Psoas muscle (tissue), 8 donors: ENCODE measurements around the gene MCTP1. TPM values are rescaled to one million over a fixed set of nuclear protein-coding genes. Genes with fewer than 3 reads are reported as not detected.
"Not testable (repeated sequence)": the region's sequence is repeated elsewhere in the genome, so short reads cannot be mapped to it uniquely, and the experiment has no call there.

Source experiments
- ATAC-seq, 4 donors: fragments of 200-7000 bp; cut with Tn5 transposase; one replicate each; pipeline ENCODE4 v1.9.1; 2020; ENCODE audit warnings: moderate library complexity in 3 of 4, mild to moderate bottlenecking in 2 of 4
- DNase-seq, 2 donors: peaks; one replicate each; pipeline ENCODE4 v3.0.0-alpha.2; 2020
- H3K27ac ChIP-seq: fragments of 200-600 bp; one replicate; pipeline ENCODE4 v1.8.0; 2022
- H3K27me3 ChIP-seq, 3 donors: fragments of 200-600 bp in 1 of 3; one replicate each; pipeline versions ENCODE4 v1.6.1 to v1.8.0; 2013 to 2022; ENCODE audit warnings: low read length in 2 of 3, mild to moderate bottlenecking in 2 of 3, moderate library complexity in 1 of 3; ENCODE audit not compliant: insufficient read depth in 3 of 3
- H3K36me3 ChIP-seq, 2 donors: fragments of 200-600 bp in 1 of 2; one replicate each; pipeline versions ENCODE4 v1.6.1 to v1.8.0; 2013 to 2022; ENCODE audit warnings: low read depth in 1 of 2, mild to moderate bottlenecking in 1 of 2, moderate library complexity in 1 of 2; ENCODE audit not compliant: insufficient read depth in 1 of 2
- H3K4me1 ChIP-seq: fragments of 200-600 bp; one replicate; pipeline ENCODE4 v1.8.0; 2022
- H3K4me3 ChIP-seq: fragments of 200-600 bp; one replicate; pipeline ENCODE4 v1.8.0; 2022; ENCODE audit warnings: mild to moderate bottlenecking
- H3K9me3 ChIP-seq: fragments of 200-600 bp; one replicate; pipeline ENCODE4 v1.8.0; 2022
- WGBS, 3 donors: extraction: QIAGEN DNeasy Blood & Tissue Kit; methylation state at CpG; one replicate each; pipeline versions ENCODE4 v1.1.6 to v1.1.7; 2013; 5-methylcytosine and 5-hydroxymethylcytosine counted together
- intact Hi-C, 2 donors: fragments of 100-400 bp; cut with DNase I; formaldehyde crosslinking; loops; one replicate each; pipeline versions ENCODE4 v1.11.0 to v1.14.2; 2022
- polyA plus RNA-seq, 3 donors: library from polyadenylated mRNA; stranded (reverse); fragments of 200-250 nt; gene quantifications; one replicate each; pipeline ENCODE4 v1.2.3, GENCODE V29; 2013
- total RNA-seq, 4 donors: library from RNA; stranded (reverse); fragmentation: NEBNext Ultra II Directional in 2 of 4; extraction: Animal tissue kit (Norgen Biotek cat#: 25700) in 2 of 4; gene quantifications; one replicate each; pipeline versions ENCODE4 v1.2.1 to v1.2.4, GENCODE V29; 2021 to 2023
- TF ChIP-seq, protein P1 (sequence below): fragments of 200-600 bp; IDR thresholded peaks from one replicate; pipeline ENCODE4 v1.8.0; 2022; ENCODE audit warnings: antibody characterized with exemption
- donor health status: healthy with polysubstance abuse.
- donor health status: DM: no; HTN: no; CAD: no; lungs with moderate emphysema.
- donor health status: Bipolar disorder and iron deficiency.
- donor health status: healthy.
- donor health status: DM: yes; HTN: yes; CAD: no.
- donor health status: DM: no; HTN: no; CAD: no.
- donor health status: DM: no; HTN: no; CAD: no.
- donor health status: DM: yes; HTN: yes; CAD: no.

MCTP1 gene
- total and polyA plus RNA-seq, 7 donors, result 1.4 to 8.8 (median 3.5) TPM

DNA sequence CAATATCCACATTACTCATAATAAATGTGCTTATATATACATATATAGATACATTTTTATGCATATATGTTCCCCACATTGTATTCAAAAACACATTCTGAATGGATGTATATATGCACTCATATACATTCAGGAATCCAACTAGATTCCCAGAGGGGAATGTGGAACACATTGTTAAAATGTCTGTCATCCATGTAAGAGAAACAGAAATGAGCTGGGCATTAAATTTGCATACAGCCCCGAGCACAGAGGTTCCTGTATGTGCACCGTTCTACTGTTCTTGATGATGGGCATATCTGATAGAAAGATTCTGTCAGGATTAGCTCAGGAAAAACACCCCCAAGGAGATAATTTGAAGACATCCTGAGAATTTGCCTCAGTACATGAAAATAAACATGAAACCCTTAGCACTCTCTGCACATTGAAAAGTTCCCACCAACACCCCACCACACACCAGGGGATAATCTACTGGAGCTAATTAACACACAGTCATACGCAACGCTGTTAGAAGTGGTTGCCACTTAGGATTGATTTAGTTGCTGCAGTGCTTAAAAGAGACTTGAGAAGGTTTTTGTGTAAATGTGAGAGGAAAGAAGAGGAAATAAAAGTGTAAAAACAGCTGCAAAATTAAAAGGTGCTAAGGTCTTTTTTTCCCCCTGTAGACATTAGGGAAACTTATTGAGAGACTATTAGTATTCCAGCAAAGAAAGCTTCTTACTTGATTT lies 443.1 kb downstream of the MCTP1 start:
- no peak for ATAC-seq
- Histone ChIP-seq H3K4me1 (no peaks in the 10 kb centered on the region), H3K27me3 (no peaks in the 10 kb centered on the region), H3K36me3 (no peaks in the 10 kb centered on the region), H3K9me3 (no peaks in the 10 kb centered on the region), H3K27ac (no peak overlapping the region), H3K4me3 (no peak overlapping the region)
- 39 to 43% (median 40%) methylated on average over 4 of the region's 4 CpGs for WGBS, 3 donors
- intact Hi-C loops, result no loop called here
- TF ChIP-seq, protein P1, sequence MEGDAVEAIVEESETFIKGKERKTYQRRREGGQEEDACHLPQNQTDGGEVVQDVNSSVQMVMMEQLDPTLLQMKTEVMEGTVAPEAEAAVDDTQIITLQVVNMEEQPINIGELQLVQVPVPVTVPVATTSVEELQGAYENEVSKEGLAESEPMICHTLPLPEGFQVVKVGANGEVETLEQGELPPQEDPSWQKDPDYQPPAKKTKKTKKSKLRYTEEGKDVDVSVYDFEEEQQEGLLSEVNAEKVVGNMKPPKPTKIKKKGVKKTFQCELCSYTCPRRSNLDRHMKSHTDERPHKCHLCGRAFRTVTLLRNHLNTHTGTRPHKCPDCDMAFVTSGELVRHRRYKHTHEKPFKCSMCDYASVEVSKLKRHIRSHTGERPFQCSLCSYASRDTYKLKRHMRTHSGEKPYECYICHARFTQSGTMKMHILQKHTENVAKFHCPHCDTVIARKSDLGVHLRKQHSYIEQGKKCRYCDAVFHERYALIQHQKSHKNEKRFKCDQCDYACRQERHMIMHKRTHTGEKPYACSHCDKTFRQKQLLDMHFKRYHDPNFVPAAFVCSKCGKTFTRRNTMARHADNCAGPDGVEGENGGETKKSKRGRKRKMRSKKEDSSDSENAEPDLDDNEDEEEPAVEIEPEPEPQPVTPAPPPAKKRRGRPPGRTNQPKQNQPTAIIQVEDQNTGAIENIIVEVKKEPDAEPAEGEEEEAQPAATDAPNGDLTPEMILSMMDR, result no peak
- DNase-seq, result no peak

- TF ChIP-seq, protein P1, result no peak
- no peak overlapping the region for H3K4me3 ChIP-seq
- no peaks in the 10 kb centered on the region for H3K9me3 ChIP-seq
- H3K27ac ChIP-seq, result no peak overlapping the region
- intact Hi-C loops, result no loop called here
- WGBS, 3 donors, result 30 to 43% (median 37%) methylated on average over 2 of the region's 2 CpGs
- ATAC-seq (no peak), DNase-seq (no peak)
- no peaks in the 10 kb centered on the region for H3K36me3 ChIP-seq
- no peaks in the 10 kb centered on the region for H3K27me3 ChIP-seq
- H3K4me1 ChIP-seq, result no peaks in the 10 kb centered on the region
Observed at GRCh38 chr5:94833851-94834250, 451.0 kb downstream of the MCTP1 start.

DNA sequence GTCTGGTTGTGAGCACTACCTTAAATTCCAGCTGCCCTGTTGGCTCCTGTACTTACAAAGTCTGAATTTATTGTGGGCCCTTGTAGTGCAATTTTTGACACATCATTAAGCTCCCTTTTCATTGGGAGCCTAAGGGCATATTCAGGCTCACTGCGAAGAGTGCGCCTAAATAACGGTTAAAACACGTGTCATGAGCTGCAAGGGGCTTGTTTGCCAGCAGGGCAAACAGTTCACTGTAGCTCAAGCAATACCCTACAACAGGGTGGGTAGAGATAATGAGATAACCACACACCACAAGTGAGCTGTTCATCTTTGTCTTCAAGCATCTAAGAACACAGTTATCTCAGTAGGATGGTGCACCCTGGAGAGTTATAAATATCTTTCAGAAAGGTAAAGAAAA lies 452.2 kb downstream of the MCTP1 start:
- WGBS, 3 donors, result 46 to 60% (median 47%) methylated on average over 4 of the region's 4 CpGs
- Histone ChIP-seq H3K36me3 (no peaks in the 10 kb centered on the region), H3K4me3 (no peak overlapping the region), H3K9me3 (no peaks in the 10 kb centered on the region), H3K27ac (no peak overlapping the region), H3K27me3 (no peaks in the 10 kb centered on the region), H3K4me1 (no peaks in the 10 kb centered on the region)
- intact Hi-C loops, result no loop called here
- ATAC-seq, result no peak
- TF ChIP-seq, protein P1, result no peak
- no peak for DNase-seq

DNA sequence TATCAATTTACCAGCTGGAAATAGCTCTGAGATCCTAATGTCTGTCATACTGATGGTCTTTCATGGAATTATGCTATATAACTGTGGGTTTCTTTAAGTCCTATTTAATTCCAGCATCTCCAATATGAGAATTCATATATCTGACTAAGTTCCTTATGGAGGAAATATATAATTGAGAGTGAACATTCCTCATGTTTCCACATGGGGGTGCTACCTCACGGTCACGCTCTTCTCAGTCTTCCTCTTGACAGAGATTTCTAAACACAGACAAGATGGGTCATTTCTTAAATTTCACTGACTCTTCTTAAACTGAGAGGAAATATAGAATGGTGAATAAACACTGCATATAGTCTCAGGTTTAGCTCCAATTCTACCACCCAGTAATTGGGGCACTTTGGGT lies 454.4 kb downstream of the MCTP1 start:
- intact Hi-C loops, result no loop called here
- Histone ChIP-seq H3K27ac (no peak overlapping the region), H3K36me3 (no peaks in the 10 kb centered on the region), H3K27me3 (no peaks in the 10 kb centered on the region), H3K4me1 (no peaks in the 10 kb centered on the region), H3K4me3 (no peak overlapping the region), H3K9me3 (no peaks in the 10 kb centered on the region)
- no peak for DNase-seq
- TF ChIP-seq, protein P1, result no peak
- 35 to 38% (median 35%) methylated on average over 2 of the region's 2 CpGs for WGBS, 3 donors
- ATAC-seq, result no peak

DNA sequence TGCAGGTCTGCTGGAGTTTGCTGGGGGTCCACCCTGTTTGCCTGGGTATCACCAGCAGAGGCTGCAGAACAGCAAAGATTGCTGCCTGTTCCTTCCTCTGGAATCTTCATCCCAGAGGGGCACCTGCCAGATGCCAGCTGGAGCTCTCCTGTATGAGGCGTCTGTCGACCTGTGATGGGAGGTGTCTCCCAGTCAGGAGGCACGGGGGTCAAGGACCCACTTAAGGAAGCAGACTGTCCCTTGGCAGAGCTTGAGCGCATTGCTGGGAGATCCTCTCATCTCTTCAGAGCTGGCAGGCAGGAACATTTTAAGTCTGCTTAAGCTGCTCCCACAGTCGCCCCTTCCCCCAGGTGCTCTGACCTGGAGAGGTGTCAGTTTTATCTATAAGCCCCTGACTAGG lies 456.7 kb downstream of the MCTP1 start:
- ATAC-seq, intact Hi-C loops: not testable (repeated sequence)

More for the DNA sequence above, 456.7 kb downstream of the MCTP1 start:
- H3K4me1 ChIP-seq, H3K4me3 ChIP-seq, H3K9me3 ChIP-seq, H3K27ac ChIP-seq, H3K27me3 ChIP-seq, DNase-seq, H3K36me3 ChIP-seq: not testable (repeated sequence)
- WGBS, 3 donors, result 87 to 92% (median 90%) methylated on average over 5 of the region's 5 CpGs
